Measurements from ENCODE around the gene FGFR3. TPM values are rescaled to one million over a fixed set of nuclear protein-coding genes. Genes with fewer than 3 reads are reported as not detected.

FGFR3 gene
- total and polyA plus RNA-seq, 2 experiments from 2014 or later: 0.10 to 0.97 TPM

- no peaks in the 10 kb centered on the region for H3K9me3 ChIP-seq (ENCODE audit: low read depth)
- DNase-seq: no peak
- H3K9ac ChIP-seq: no peak overlapping the region
- no peaks in the 10 kb centered on the region for H4K20me1 ChIP-seq (ENCODE audit: insufficient read depth)
- WGBS, 2 experiments (ENCODE audit: low coverage in 1 of 2, low lambda C conversion rate in 2 of 2, missing lambda C conversion rate in 2 of 2): 81 to 83% methylated on average over 10 to 11 of the region's 11 CpGs
- H3K79me2 ChIP-seq (ENCODE audit: insufficient read depth): no peaks in the 10 kb centered on the region
- H3K4me1 ChIP-seq (ENCODE audit: insufficient read depth): no peaks in the 10 kb centered on the region
- no peak overlapping the region for H3K27ac ChIP-seq
- no peak overlapping the region for H3K4me3 ChIP-seq
- no peak for TF ChIP-seq EZH2 (IDR thresholded peaks at IDR 0.05; ENCODE audit: insufficient read depth, poor library complexity, severe bottlenecking)
- TF ChIP-seq EZH2phosphoT487 (IDR thresholded peaks at IDR 0.05; ENCODE audit: insufficient read depth, low read depth): no peak
- H3K4me2 ChIP-seq (ENCODE audit: unreplicated experiment): no peak overlapping the region
- H3K9me2 ChIP-seq (ENCODE audit: insufficient read depth): no peaks in the 10 kb centered on the region
- H3F3A ChIP-seq (ENCODE audit: insufficient read depth): no peaks in the 10 kb centered on the region
- H3K27me3 ChIP-seq (replicated peaks; ENCODE audit: insufficient read depth): no peaks in the 10 kb centered on the region
- no peak overlapping the region for H2AFZ ChIP-seq
- in situ Hi-C loops (cut with MboI): loop anchor here (5.0 kb wide), 1 partner anchor 70 kb away; no protein-coding TSS in a partner anchor
- peaks cover 6% of the 10 kb centered on the region for H3K36me3 ChIP-seq (ENCODE audit: low read depth)
Measured at GRCh38 chr4:1812720-1813119, 19.6 kb downstream of the FGFR3 start.

GRCh38 chr4:1813231-1813630, 20.1 kb downstream of the FGFR3 start:
- no peaks in the 10 kb centered on the region for H3K9me3 ChIP-seq (ENCODE audit: low read depth)
- in situ Hi-C loops (cut with MboI): loop anchor here (5.0 kb wide), 1 partner anchor 71 kb away; no protein-coding TSS in a partner anchor

GRCh38 chr4:1813915-1814314, 20.8 kb downstream of the FGFR3 start:
- Histone ChIP-seq H4K20me1 (ENCODE audit: insufficient read depth) (no peaks in the 10 kb centered on the region), H3K4me1 (ENCODE audit: insufficient read depth) (no peaks in the 10 kb centered on the region), H2AFZ (no peak overlapping the region), H3K27ac (no peak overlapping the region), H3K9me2 (ENCODE audit: insufficient read depth) (no peaks in the 10 kb centered on the region), H3K9me3 (ENCODE audit: low read depth) (no peaks in the 10 kb centered on the region), H3F3A (ENCODE audit: insufficient read depth) (no peaks in the 10 kb centered on the region), H3K36me3 (ENCODE audit: low read depth) (peaks cover 18% of the 10 kb centered on the region), H3K79me2 (ENCODE audit: insufficient read depth) (no peaks in the 10 kb centered on the region), H3K4me2 (ENCODE audit: unreplicated experiment) (no peak overlapping the region), H3K27me3 (replicated peaks; ENCODE audit: insufficient read depth) (no peaks in the 10 kb centered on the region), H3K4me3 (no peak overlapping the region), H3K9ac (no peak overlapping the region)
- DNase-seq: peak; percentile 41
- TF ChIP-seq EZH2 (IDR thresholded peaks at IDR 0.05; ENCODE audit: insufficient read depth, poor library complexity, severe bottlenecking) (no peak), EZH2phosphoT487 (IDR thresholded peaks at IDR 0.05; ENCODE audit: insufficient read depth, low read depth) (no peak)
- WGBS, 2 experiments (ENCODE audit: low coverage in 1 of 2, low lambda C conversion rate in 2 of 2, missing lambda C conversion rate in 2 of 2): 60 to 67% methylated on average over 9 of the region's 9 CpGs
- in situ Hi-C loops (cut with MboI): loop anchor here (5.0 kb wide), 1 partner anchor 72 kb away; no protein-coding TSS in a partner anchor

More at GRCh38 chr4:1813231-1813630, 20.1 kb downstream of the FGFR3 start:
- H3F3A ChIP-seq (ENCODE audit: insufficient read depth): no peaks in the 10 kb centered on the region
- H3K9ac ChIP-seq: no peak overlapping the region
- H2AFZ ChIP-seq: no peak overlapping the region
- no peaks in the 10 kb centered on the region for H4K20me1 ChIP-seq (ENCODE audit: insufficient read depth)
- H3K27me3 ChIP-seq (replicated peaks; ENCODE audit: insufficient read depth): no peaks in the 10 kb centered on the region
- no peak for DNase-seq
- no peak overlapping the region for H3K4me2 ChIP-seq (ENCODE audit: unreplicated experiment)
- H3K9me2 ChIP-seq (ENCODE audit: insufficient read depth): no peaks in the 10 kb centered on the region
- H3K79me2 ChIP-seq (ENCODE audit: insufficient read depth): no peaks in the 10 kb centered on the region
- peaks cover 12% of the 10 kb centered on the region for H3K36me3 ChIP-seq (ENCODE audit: low read depth)
- TF ChIP-seq EZH2 (IDR thresholded peaks at IDR 0.05; ENCODE audit: insufficient read depth, poor library complexity, severe bottlenecking): no peak
- no peak for TF ChIP-seq EZH2phosphoT487 (IDR thresholded peaks at IDR 0.05; ENCODE audit: insufficient read depth, low read depth)
- H3K27ac ChIP-seq: no peak overlapping the region
- no peaks in the 10 kb centered on the region for H3K4me1 ChIP-seq (ENCODE audit: insufficient read depth)
- WGBS, 2 experiments (ENCODE audit: low coverage in 1 of 2, low lambda C conversion rate in 2 of 2, missing lambda C conversion rate in 2 of 2): 92 to 93% methylated on average over 6 to 9 of the region's 9 CpGs
- no peak overlapping the region for H3K4me3 ChIP-seq

- H3K79me2 ChIP-seq (ENCODE audit: insufficient read depth): no peaks in the 10 kb centered on the region
- H4K20me1 ChIP-seq (ENCODE audit: insufficient read depth): no peaks in the 10 kb centered on the region
- H3K4me1 ChIP-seq (ENCODE audit: insufficient read depth): no peaks in the 10 kb centered on the region
- in situ Hi-C loops (cut with MboI): loop anchor here (5.0 kb wide), 1 partner anchor 72 kb away; no protein-coding TSS in a partner anchor
- H3K9ac ChIP-seq: no peak overlapping the region
- H3K4me3 ChIP-seq: no peak overlapping the region
- H3K27ac ChIP-seq: no peak overlapping the region
- H3K36me3 ChIP-seq (ENCODE audit: low read depth): peaks cover 19% of the 10 kb centered on the region
- WGBS, 2 experiments (ENCODE audit: low coverage in 1 of 2, low lambda C conversion rate in 2 of 2, missing lambda C conversion rate in 2 of 2): 93 to 94% methylated on average over 8 of the region's 8 CpGs
- no peak overlapping the region for H3K4me2 ChIP-seq (ENCODE audit: unreplicated experiment)
- H2AFZ ChIP-seq: no peak overlapping the region
- no peaks in the 10 kb centered on the region for H3K27me3 ChIP-seq (replicated peaks; ENCODE audit: insufficient read depth)
- H3K9me3 ChIP-seq (ENCODE audit: low read depth): no peaks in the 10 kb centered on the region
- no peak for DNase-seq
- TF ChIP-seq EZH2 (IDR thresholded peaks at IDR 0.05; ENCODE audit: insufficient read depth, poor library complexity, severe bottlenecking) (no peak), EZH2phosphoT487 (IDR thresholded peaks at IDR 0.05; ENCODE audit: insufficient read depth, low read depth) (no peak)
- H3K9me2 ChIP-seq (ENCODE audit: insufficient read depth): no peaks in the 10 kb centered on the region
- no peaks in the 10 kb centered on the region for H3F3A ChIP-seq (ENCODE audit: insufficient read depth)
Measured at GRCh38 chr4:1814453-1814852, 21.4 kb downstream of the FGFR3 start.
